Measurements from ENCODE around the gene APBB3.
A peak's percentile ranks its signal among the peaks of the same experiment; 100 is the strongest.

APBB3 gene, protein sequence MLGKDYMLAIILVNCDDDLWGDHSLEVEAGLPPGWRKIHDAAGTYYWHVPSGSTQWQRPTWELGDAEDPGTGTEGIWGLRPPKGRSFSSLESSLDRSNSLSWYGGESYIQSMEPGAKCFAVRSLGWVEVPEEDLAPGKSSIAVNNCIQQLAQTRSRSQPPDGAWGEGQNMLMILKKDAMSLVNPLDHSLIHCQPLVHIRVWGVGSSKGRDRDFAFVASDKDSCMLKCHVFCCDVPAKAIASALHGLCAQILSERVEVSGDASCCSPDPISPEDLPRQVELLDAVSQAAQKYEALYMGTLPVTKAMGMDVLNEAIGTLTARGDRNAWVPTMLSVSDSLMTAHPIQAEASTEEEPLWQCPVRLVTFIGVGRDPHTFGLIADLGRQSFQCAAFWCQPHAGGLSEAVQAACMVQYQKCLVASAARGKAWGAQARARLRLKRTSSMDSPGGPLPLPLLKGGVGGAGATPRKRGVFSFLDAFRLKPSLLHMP

DNA sequence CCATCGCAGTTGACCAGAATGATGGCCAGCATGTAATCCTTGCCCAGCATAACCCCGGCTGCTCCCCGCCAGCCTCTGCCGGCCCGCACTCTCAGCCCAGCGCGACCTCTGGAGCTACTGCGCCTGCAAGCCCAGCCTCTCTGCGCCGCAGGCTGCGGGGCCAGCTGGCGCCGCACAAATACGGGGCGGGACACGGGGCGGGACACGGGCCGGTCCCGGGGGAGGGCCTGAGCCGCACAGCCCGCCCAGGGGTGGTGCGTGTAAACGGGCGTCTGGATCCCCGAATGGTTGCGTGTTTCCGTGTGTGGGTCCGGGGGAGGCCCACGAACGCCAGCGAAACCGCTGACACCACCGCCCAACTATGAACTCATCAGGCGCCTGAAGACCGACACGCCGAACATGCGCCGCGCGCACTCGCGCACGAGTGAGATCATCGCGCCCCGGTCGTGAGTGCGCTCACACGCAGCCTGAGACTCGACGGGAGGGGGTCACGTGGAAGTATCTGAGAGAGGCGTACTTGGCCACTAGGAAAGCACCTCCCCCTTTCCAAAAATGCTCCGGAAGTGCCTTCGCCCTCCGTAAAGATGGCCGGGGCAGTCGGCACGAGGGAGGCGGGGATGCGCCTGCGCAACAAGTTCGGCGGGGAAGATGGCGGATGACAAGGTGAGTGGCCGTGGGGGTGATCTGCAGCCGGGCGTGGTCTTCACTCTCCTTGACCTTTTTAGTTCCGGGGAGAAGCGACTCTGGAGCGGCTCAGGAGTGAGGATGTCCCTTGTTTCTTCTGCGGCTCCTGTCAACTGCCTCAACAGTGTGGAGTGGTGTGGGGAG is at the start of gene APBB3, which contains the start of gene SLC35A4:
TSS of gene APBB3 (minus strand) at position 403 of the 828 bp plus-strand sequence. CDS start at position 50, 353 bp downstream.
TSS of gene SLC35A4 (plus strand) at position 633 of the 828 bp plus-strand sequence. CDS start 2,342 bp downstream, outside the sequence.
- H3K4me3 ChIP-seq (replicated peaks; ENCODE audit: low read depth, low read length) = peak within 1 kb of the TSS; percentile 95
- TF ChIP-seq, protein P1, sequence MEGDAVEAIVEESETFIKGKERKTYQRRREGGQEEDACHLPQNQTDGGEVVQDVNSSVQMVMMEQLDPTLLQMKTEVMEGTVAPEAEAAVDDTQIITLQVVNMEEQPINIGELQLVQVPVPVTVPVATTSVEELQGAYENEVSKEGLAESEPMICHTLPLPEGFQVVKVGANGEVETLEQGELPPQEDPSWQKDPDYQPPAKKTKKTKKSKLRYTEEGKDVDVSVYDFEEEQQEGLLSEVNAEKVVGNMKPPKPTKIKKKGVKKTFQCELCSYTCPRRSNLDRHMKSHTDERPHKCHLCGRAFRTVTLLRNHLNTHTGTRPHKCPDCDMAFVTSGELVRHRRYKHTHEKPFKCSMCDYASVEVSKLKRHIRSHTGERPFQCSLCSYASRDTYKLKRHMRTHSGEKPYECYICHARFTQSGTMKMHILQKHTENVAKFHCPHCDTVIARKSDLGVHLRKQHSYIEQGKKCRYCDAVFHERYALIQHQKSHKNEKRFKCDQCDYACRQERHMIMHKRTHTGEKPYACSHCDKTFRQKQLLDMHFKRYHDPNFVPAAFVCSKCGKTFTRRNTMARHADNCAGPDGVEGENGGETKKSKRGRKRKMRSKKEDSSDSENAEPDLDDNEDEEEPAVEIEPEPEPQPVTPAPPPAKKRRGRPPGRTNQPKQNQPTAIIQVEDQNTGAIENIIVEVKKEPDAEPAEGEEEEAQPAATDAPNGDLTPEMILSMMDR (IDR thresholded peaks at IDR 0.05; ENCODE audit: low read length, missing control alignments) = no peak
- DNase-seq (ENCODE audit: low read depth) = peak; percentile 99

DNA sequence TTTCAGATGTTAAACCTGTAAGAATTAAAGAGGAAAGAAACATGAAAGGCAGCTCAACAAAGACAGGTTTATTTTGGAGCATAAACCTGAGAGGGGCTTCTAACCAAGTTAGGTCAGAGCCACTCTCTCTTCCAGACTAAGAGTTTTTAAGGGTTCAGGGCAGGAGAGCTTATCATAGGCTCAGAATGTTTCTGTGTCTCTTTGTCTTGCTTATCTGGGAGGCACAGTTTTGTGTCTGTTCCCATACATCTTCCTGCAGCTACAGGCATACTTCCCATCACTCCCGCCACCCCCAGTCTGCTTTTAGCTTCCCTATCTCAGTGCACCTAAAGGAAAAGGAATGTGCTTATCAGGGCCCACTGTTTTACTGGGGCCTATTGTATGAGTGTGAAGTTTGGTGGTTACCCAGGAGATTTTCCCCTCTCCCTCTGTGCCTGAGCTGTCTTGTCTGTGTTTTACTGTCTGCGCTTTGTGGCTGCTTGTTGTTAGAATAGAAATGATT is 46.7 kb upstream of the APBB3 start:
- DNase-seq (ENCODE audit: low read depth) = peak; percentile 80
- H3K4me3 ChIP-seq (replicated peaks; ENCODE audit: low read depth, low read length) = no peak overlapping the region

DNA sequence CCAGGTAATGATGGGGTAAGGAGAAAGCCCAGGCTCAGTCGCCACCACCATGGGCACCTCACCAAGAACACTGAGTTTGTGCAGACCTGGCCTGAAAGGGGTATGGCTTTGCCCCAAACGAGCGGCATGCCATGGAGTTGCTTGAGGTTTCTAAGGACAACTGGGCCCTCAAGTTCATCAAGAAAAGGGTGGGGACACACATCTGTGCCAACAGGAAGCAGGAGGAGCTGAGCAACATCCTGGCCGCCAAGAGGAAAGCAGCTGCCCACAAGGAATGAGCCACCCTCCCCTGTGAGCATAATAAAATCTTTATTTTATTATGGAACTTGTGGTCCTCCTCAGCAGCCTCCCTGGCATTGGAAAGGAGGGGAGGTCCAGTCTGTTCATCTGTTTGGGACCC is 44.7 kb upstream of the APBB3 start:
- TF ChIP-seq, protein P1 (IDR thresholded peaks at IDR 0.05; ENCODE audit: low read length, missing control alignments) = no peak
- H3K4me3 ChIP-seq (replicated peaks; ENCODE audit: low read depth, low read length) = no peak overlapping the region
- DNase-seq (ENCODE audit: low read depth) = peak; percentile 58

More for the DNA sequence above, 46.7 kb upstream of the APBB3 start:
- TF ChIP-seq, protein P1 (IDR thresholded peaks at IDR 0.05; ENCODE audit: low read length, missing control alignments) = no peak

- DNase-seq (ENCODE audit: low read depth) = no peak
- no peak overlapping the region for H3K4me3 ChIP-seq (replicated peaks; ENCODE audit: low read depth, low read length)
- TF ChIP-seq, protein P1 (IDR thresholded peaks at IDR 0.05; ENCODE audit: low read length, missing control alignments) = no peak
These were observed 44.3 kb upstream of the APBB3 start for GRCh38 chr5:140608722-140609121.

DNA sequence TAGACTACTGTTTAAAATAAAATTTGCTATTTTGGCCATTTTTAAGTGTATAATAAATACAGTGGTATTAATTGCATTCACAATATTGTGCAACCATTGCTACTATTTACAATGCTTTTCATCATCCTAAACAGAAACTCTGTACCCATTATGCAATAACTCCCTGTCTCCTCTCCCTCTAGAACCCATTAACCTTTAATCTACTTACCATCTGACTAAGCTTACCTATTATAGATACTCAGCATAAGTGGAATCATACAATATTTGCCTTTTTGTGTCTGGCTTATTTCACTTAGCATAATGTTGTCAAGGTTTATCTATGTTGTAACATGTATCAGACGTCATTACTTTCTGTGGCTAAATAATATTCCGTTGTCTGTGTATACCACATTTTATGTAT is 42.6 kb upstream of the APBB3 start:
- TF ChIP-seq, protein P1 (IDR thresholded peaks at IDR 0.05; ENCODE audit: low read length, missing control alignments) = no peak
- DNase-seq (ENCODE audit: low read depth) = no peak
- no peak overlapping the region for H3K4me3 ChIP-seq (replicated peaks; ENCODE audit: low read depth, low read length)

DNA sequence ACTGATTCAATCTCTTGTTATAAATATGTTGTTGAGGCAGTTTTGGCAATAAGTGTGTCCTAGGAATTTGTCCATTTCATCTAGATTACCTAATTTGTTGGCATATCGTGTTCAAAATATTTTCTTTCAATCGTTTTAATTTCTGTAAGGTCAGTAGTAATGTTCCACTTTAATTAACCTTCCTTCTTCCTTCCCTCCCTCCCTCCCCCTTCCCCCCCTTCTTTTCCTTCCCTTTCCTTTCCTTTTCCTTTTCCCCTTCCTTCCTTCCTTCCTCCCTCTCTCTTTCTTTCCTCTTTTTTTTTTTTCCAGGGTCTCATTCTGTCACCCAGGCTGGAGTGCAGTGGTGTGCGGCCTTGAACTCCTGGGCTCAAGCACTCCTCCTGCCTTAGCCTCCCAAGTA is 41.5 kb upstream of the APBB3 start:
- no peak overlapping the region for H3K4me3 ChIP-seq (replicated peaks; ENCODE audit: low read depth, low read length)
- no peak for DNase-seq (ENCODE audit: low read depth)
- TF ChIP-seq, protein P1 (IDR thresholded peaks at IDR 0.05; ENCODE audit: low read length, missing control alignments) = no peak

All from fibroblast of pulmonary artery (primary cell).